Renal pelvis (tissue), 4 donors: ENCODE measurements around the gene RCN1. TPM values are rescaled to one million over a fixed set of nuclear protein-coding genes. Genes with fewer than 3 reads are reported as not detected.
"Not testable (repeated sequence)": the region's sequence is repeated elsewhere in the genome, so short reads cannot be mapped to it uniquely, and the experiment has no call there.

ENCODE experiments used
- DNase-seq: peaks from one replicate; pipeline ENCODE4 v3.0.0-alpha.2; 2013
- polyA plus RNA-seq, 3 donors: library from polyadenylated mRNA; unstranded; fragments of 120-200 nt; gene quantifications; one replicate each; pipeline ENCODE4 v1.2.1, GENCODE V29; 2013; ENCODE audit not compliant: insufficient read length in 3 of 3

The RCN1 gene
- polyA plus RNA-seq, 3 donors, result 179 to 190 (median 181) TPM

DNA sequence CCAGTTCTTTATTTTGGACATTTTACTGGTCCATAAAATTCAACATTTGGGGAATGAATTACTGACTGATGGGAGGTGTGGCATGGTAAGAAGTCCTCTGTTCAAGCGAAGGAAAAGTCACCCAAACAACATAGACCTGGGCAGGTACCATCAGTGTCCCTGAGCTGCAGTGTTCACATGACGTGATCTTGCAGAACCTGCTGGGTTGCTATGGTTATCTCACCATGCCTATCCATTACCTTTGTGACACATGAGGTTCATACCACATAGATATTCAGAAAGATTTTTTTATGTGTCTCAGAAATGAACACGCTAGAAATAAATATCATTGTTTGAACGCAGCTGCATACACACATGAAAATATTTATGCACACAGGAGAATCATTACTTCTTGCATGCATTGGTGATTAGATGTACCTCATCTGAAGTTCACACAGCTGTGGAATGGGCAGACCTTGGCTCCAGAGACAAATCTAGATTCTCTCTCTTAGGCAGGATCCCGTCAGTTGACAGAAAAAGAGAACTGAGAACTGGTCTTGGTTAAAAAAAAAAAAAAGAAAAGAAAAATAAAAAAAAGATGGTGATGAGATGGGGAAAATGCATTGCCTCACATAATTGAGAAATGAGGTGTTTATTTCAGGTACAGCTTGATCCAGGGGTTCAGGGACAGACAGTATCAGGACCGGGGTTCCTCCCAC, 21.4 kb upstream of the RCN1 start:
- no peak for DNase-seq

GRCh38 chr11:32070692-32071091, 20.2 kb upstream of the RCN1 start:
- DNase-seq, result no peak

- DNase-seq, result peak; percentile 42
Observed at GRCh38 chr11:32071811-32072210, 19.1 kb upstream of the RCN1 start.

DNA sequence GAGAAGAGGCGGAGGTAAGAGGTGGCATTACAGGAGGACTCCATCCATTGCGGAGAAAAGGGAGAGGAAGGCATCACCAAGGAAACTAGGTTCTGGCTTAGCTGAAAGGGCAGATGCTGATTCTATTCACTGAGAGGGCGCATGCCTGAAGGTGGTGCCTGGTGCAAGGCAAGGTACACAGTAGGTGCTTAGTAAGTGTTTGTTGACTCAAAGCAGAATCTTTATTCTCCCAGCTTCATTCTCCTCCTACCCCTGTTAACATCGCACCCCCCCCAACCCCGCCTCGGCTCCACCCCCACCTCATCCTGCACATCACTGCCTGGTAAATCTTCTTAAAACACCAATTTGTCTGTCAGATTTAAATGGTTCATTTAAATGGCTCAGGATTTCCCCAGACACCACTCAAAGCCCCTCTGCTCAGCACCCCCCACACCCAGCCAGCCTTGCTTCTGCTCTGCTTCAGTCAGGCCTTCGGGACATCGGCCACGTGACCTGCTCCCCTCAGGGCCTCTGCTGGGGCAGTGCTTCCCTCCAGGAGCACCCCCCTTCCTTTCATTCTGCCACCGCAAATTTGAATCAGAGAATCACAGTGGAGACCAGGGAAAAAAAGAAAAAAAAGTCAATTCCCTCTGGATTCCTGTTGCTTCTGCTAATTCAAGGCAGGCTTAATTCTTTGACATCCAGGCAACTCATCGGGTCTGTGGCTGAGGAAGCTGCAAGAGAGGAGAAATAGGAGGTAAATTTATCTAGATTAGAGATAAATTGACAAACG, 17.8 kb upstream of the RCN1 start:
- no peak for DNase-seq

GRCh38 chr11:32073644-32074026, 17.2 kb upstream of the RCN1 start:
- DNase-seq, result no peak

DNA sequence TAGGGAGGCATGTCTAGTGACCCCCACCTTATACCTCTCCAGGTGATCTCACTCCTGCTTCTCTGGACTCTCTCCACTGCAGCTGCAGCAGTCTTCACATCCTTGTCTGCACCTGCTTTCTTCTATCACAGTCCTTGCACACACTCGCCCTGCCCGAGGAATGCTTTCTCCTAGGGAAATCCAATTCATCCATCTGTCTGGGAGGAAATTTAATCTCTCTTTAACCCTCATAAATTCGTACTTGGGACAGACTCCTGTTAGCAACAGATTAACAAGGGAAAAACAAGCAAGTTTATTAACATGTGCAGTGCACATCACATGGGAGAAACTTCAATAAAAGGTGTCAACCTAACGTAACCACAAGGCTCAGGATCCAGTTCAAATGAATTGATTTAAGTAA, 11.3 kb upstream of the RCN1 start:
- peak; percentile 65 for DNase-seq

- DNase-seq, result no peak
Observed at GRCh38 chr11:32080361-32080980, 10.4 kb upstream of the RCN1 start.

GRCh38 chr11:32081129-32081641, 9.7 kb upstream of the RCN1 start:
- no peak for DNase-seq

- DNase-seq, result no peak
Observed at GRCh38 chr11:32081901-32082300, 9.0 kb upstream of the RCN1 start.

DNA sequence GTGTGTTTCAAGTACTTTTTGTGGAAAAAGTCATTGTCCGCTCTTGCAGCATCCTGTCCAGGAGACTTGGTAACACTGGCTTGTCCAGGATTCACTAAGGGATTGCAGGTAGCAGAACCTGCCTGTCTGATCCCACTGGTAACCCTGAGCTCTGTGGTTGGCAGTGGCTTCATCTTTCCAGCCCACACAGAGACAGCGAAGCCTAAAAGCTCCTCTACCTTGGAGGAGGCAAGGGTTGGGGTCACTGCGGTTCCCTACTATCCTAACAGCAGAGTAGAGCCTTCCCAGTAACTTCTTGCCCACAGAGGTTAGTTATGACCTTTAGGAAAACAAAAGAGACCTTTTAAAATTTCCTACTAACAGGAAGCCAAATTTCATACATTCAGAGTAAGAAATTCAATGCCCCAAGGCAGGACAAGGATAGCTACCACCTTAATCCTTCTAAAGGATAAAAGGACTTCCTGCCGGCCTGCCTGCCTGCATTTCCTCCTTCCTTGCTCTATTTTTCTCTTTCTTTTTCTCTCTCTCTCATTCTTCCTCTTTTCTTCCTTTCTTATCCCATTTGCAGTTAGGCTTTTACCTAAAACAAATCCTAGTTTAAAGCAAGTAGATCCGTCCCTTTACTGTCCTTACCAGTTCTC, 8.4 kb upstream of the RCN1 start:
- no peak for DNase-seq

DNA sequence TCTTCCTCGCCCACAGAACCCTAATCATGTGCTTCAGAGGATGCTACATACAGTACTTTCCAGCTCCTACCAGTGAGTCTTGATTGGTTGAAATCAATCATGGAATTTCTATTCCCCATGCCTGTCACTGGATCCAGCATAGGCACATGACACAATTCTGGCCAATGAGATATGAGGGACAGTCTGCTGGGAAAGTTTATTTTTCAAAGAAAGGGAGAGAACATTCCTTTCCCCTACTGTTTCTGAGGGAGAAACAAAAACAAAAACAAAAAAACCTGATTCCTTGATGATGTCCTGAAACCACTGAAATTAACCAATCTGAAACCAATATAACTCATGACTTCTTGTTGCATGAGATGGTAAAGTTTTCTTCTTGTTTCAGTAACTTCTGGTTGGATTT, 3.3 kb upstream of the RCN1 start:
- DNase-seq, result no peak

- no peak for DNase-seq
Observed at GRCh38 chr11:32088117-32088941, 2.5 kb upstream of the RCN1 start.

DNA sequence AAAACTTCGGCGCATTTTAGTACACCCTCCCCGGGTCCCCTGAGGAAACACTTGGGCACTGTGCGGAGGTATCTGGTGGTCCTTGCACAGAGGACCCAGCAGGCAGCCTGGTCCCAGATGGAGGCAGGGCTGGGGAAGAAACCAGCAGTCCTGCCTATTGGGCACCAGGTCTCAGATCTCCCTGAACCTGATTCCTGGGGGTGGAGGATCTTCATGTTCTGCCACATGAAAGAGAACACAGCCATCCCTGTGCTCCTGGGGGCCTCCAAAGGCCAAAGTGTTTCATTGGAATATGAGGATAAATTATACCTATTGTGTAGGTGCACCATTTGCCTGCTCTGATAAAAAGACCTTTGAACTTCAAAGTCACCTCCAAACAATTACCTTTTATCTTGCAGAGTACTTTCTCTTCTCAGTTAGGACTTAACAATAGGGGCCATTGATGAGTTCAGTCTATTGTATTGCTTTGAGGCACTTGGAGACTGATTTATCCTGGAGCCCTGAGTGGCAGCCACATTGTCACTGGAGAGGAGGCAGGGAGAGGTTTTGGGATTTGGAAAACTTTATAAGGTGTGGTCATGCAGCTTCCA, 1.8 kb downstream of the RCN1 start:
- DNase-seq, result no peak

DNA sequence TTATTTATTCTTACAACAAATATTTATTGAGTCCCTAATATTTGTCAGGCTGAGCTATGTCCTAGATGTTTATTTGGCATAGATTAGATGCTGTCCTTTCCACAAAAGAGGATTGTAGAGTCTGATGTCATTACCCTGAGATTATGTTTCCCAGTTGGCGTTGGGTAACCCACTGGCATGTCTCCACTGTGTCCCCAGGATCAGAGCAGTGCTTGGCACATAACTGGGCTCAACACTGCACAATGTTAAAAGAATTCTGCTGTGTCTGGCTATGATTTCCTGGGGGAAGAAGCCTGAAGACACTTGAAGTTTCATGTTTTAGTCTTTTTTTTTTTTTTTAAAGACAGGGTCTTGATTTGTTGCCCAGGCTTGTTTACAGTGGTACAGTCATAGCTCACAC, 4.0 kb downstream of the RCN1 start:
- DNase-seq, result no peak

- no peak for DNase-seq
Observed at GRCh38 chr11:32098142-32098903, 7.4 kb downstream of the RCN1 start.

GRCh38 chr11:32099516-32099915, 8.6 kb downstream of the RCN1 start:
- DNase-seq, result no peak

- no peak for DNase-seq
Observed at GRCh38 chr11:32100495-32100894, 9.6 kb downstream of the RCN1 start.

GRCh38 chr11:32101791-32102190, 10.9 kb downstream of the RCN1 start:
- DNase-seq, result no peak

DNA sequence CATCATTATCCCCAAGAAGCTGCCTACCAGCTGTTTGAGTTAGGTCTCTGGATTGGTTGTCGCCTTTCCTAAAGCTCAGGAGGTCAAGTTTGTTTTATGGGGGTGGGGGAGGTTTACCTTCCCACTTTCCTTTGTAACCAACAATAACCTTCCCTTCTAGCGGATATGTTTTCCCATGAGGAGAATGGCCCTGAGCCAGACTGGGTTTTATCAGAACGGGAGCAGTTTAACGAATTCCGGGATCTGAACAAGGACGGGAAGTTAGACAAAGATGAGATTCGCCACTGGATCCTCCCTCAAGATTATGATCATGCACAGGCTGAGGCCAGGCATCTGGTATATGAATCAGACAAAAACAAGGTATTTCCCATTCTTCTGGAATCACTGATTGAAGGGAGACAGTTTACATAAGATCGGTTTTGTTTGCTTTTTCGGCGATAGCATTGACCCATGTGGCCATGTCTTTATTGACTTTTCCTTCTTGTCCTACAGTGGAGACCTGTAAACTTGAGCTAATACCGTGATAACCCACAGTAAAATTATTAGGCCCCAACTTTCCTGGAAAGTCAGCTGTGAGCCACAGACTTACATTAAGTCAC, 12.3 kb downstream of the RCN1 start:
- not testable (repeated sequence) for DNase-seq

- DNase-seq, result no peak
Observed at GRCh38 chr11:32103941-32104340, 13.1 kb downstream of the RCN1 start.
